K562 (cell line): ENCODE results near the gene MKLN1. TPM values are rescaled to one million over a fixed set of nuclear protein-coding genes. Genes with fewer than 3 reads are reported as not detected.
A peak's percentile ranks its signal among the peaks of the same experiment; 100 is the strongest.

Source experiments
- ATAC-seq: fragments of 200-7000 bp; cut with Tn5 transposase; 3 replicates; pipeline ENCODE4 v1.9.1; 2020; ENCODE audit warnings: moderate library complexity
- BruUV-seq: library from RNA; stranded (reverse); fragments of 400-500 nt; replicated peaks from 2 replicates; lab custom pipeline; 2021; lab: Mats Ljungman, UMichigan
- CTCF ChIA-PET: fragments of 300-600 bp; formaldehyde crosslinking; extraction: SDS; loops from one replicate; lab custom pipeline; 2021; ENCODE audit warnings: low intra/inter-chr PET ratio; lab: Yijun Ruan, JAX
- POLR2A ChIA-PET: fragments of 300-600, 350-650 bp; sonication (Branson Sonifier 250); formaldehyde crosslinking; extraction: SDS; loops from one replicate; lab custom pipeline; 2021; ENCODE audit warnings: antibody characterized with exemption, inconsistent platforms; lab: Yijun Ruan, JAX
- DNase-seq, 4 experiments: peaks; one replicate each; pipeline versions ENCODE4 v3.0.0 to v3.0.0-alpha.2; 2011 to 2018; ENCODE audit warnings: low spot score in 3 of 4, mixed read lengths in 3 of 4; ENCODE audit errors: extremely low read depth in 1 of 4
- FAIRE-seq: peaks from 2 replicates; lab custom pipeline; 2011; peaks lifted over from hg19 to GRCh38; lab: Jason Lieb, UNC
- H2AFZ ChIP-seq: 2 replicates; pipeline ENCODE4 v1.6.0; 2011; ENCODE audit warnings: low read depth, low read length, control low read depth, inconsistent platforms
- H3K27ac ChIP-seq: fragments of 200-600 bp; 3 replicates; pipeline ENCODE4 v1.8.0; 2011; ENCODE audit warnings: low read depth, mild to moderate bottlenecking, control low read depth, inconsistent platforms, low read length, moderate library complexity, mixed read lengths; ENCODE audit errors: extremely low read depth
- H3K27me3 ChIP-seq, 2 experiments: fragments of 300-600 bp in 1 of 2; 2 replicates in 1 of 2; 3 replicates in 1 of 2; pipeline versions ENCODE4 v1.6.0 to v1.8.0; 2011; ENCODE audit warnings: inconsistent platforms in 2 of 2, low read length in 2 of 2, mild to moderate bottlenecking in 1 of 2, mixed read lengths in 1 of 2, moderate library complexity in 1 of 2; ENCODE audit not compliant: control insufficient read depth in 2 of 2, insufficient read depth in 2 of 2
- H3K36me3 ChIP-seq: fragments of 300-600 bp; 3 replicates; pipeline ENCODE4 v1.8.0; 2011; ENCODE audit warnings: mild to moderate bottlenecking, low read length, inconsistent platforms; ENCODE audit not compliant: control insufficient read depth, insufficient read depth
- H3K4me1 ChIP-seq, 2 experiments: fragments of 200-600 bp in 1 of 2; replicated peaks in 1 of 2; 2 replicates in 1 of 2; 3 replicates in 1 of 2; pipeline versions ENCODE4 v1.5.1 to v1.8.0; 2011; ENCODE audit warnings: inconsistent platforms in 2 of 2, low read length in 2 of 2, mild to moderate bottlenecking in 1 of 2, mixed read lengths in 1 of 2, moderate library complexity in 1 of 2; ENCODE audit not compliant: control insufficient read depth in 2 of 2, insufficient read depth in 2 of 2
- H3K4me2 ChIP-seq: 2 replicates; pipeline ENCODE4 v1.6.1; 2011; ENCODE audit warnings: low read length, control low read depth, inconsistent platforms, mixed read lengths; ENCODE audit not compliant: insufficient read depth
- H3K4me3 ChIP-seq: fragments of 200-600 bp; sonication (generic), shearing (Covaris generic); 2 replicates; pipeline ENCODE4 v1.5.1; 2016; ENCODE audit warnings: control low read depth, inconsistent platforms
- H3K79me2 ChIP-seq: fragments of 200-600 bp; 3 replicates; pipeline ENCODE4 v1.8.0; 2011; ENCODE audit warnings: low read length, inconsistent platforms; ENCODE audit not compliant: control insufficient read depth, insufficient read depth
- H3K9ac ChIP-seq, 2 experiments: 2 replicates each; pipeline versions ENCODE4 v1.6.0 to v1.6.1; 2011; ENCODE audit warnings: low read depth in 2 of 2, low read length in 2 of 2, control low read depth in 1 of 2, inconsistent platforms in 1 of 2, mild to moderate bottlenecking in 1 of 2, mixed read lengths in 1 of 2; ENCODE audit not compliant: insufficient read depth in 1 of 2
- H3K9me1 ChIP-seq: one replicate; pipeline ENCODE4 v1.6.0; 2011; ENCODE audit warnings: inconsistent platforms, mild to moderate bottlenecking, low read length, moderate library complexity; ENCODE audit not compliant: control insufficient read depth, insufficient read depth
- H3K9me3 ChIP-seq: replicated peaks from 2 replicates; pipeline ENCODE4 v1.5.1; 2011; ENCODE audit warnings: low read depth, low read length, inconsistent platforms; ENCODE audit not compliant: control insufficient read depth, insufficient read depth
- H4K20me1 ChIP-seq: replicated peaks from 2 replicates; pipeline ENCODE4 v1.6.1; 2011; ENCODE audit warnings: low read length, inconsistent platforms, mixed read lengths; ENCODE audit not compliant: control insufficient read depth, insufficient read depth
- CC2D1A ChIP-seq: fragments of 450-650 bp; IDR thresholded peaks from 2 replicates; pipeline ENCODE4 v1.6.1; 2017; ENCODE audit warnings: mild to moderate bottlenecking
- ZNF780A ChIP-seq: fragments of 250-450 bp; sonication (Bioruptor Pico); IDR thresholded peaks from 2 replicates; pipeline ENCODE4 v1.5.0; 2021; ENCODE audit warnings: mild to moderate bottlenecking
- WGBS: fragments of 100-300 bp; shearing (Covaris generic); methylation state at CpG from one replicate; pipeline ENCODE4 v1.1.6; 2016; ENCODE audit warnings: low coverage, mixed read lengths; ENCODE audit not compliant: insufficient coverage; ENCODE audit errors: missing lambda C conversion rate; 5-methylcytosine and 5-hydroxymethylcytosine counted together
- in situ Hi-C: fragments of 300-500 bp; cut with MboI; formaldehyde crosslinking; loops from 4 replicates; pipeline ENCODE4 v1.15.0; 2018; ENCODE audit warnings: inconsistent platforms, mixed read lengths
- intact Hi-C: fragments of 100-400 bp; cut with micrococcal nuclease; formaldehyde crosslinking; loops from 2 replicates; pipeline ENCODE4 v1.14.2; 2022
- polyA plus RNA-seq, 8 experiments: library from polyadenylated mRNA; depleted of rRNA in 4 of 8; stranded (reverse) in 5 of 8; unstranded in 3 of 8; fragments of >200 nt; fragmentation: Nextera tagmentation in 2 of 8; fragmentation: Illumina TruSeq in 1 of 8; extraction: Ambion mirVana in 2 of 8; extraction: Trizol in 1 of 8; gene quantifications; 2 replicates each; pipeline versions ENCODE4 v1.2.1 to v1.2.3, GENCODE V29; 2011 to 2014; ENCODE audit warnings: inconsistent platforms in 1 of 8, missing spikeins in 1 of 8
- total RNA-seq, 7 experiments: library from RNA; depleted of rRNA in 6 of 7; stranded (reverse); fragments of >200 nt in 6 of 7; fragmentation: Illumina TruSeq in 2 of 7; extraction: Trizol in 2 of 7; gene quantifications; 2 replicates each; pipeline versions ENCODE4 v1.2.1 to v1.2.3, GENCODE V29; 2011 to 2021; ENCODE audit warnings: low replicate concordance in 1 of 7
- TF ChIP-seq, protein P1 (sequence below): fragments of 250-450 bp; sonication (Bioruptor Pico); IDR thresholded peaks from 2 replicates; pipeline ENCODE4 v1.4.0; 2020; ENCODE audit warnings: mild to moderate bottlenecking, moderate library complexity
- TF ChIP-seq, protein P2 (sequence below): fragments of 200-600 bp; sonication (generic); IDR thresholded peaks from one replicate; pipeline ENCODE4 v1.6.1; 2012; ENCODE audit warnings: mild to moderate bottlenecking, low read depth, low read length, inconsistent platforms
- TF ChIP-seq, protein P3 (sequence below): fragments of 450-650 bp; IDR thresholded peaks from 2 replicates; pipeline ENCODE4 v1.7.0; 2016; ENCODE audit warnings: borderline replicate concordance

Gene MKLN1
- total and polyA plus RNA-seq, 9 of the 15 experiments (the other 6 are each of a cell fraction or from before 2014, with no cell fraction given) = 18.6 to 80.4 (median 56.0) TPM

DNA sequence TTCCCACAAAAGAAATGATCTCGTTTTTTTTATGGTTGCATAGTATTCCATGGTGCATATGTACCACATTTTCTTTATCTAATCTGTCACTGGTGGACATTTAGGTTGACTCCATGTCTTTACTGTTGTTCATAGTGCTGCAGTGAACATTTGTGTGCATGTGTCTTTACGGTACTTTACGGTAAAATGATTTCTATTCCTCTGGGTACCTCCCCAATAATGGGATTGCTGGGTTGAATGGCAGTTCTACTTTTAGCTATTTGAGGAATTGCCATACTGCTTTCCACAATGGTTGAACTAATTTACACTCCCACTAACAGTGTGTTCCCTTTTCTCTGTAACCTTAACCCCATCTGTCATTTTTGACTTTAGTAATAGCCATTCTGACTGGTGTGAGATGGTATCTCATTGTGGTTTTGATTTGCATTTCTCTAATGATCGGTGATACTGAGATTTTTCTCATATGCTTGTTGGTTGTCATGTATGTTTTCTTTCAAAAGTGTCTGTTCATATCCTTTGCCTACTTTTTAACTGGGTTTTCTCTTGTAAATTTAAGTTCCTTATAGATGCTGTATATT lies 37.2 kb downstream of the MKLN1 start:
- H3K4me2 ChIP-seq = no peak overlapping the region
- peaks cover 100% of the 10 kb centered on the region for H3K79me2 ChIP-seq
- DNase-seq (no peak), ATAC-seq (no peak), FAIRE-seq (no peak)
- H3K4me1 ChIP-seq = peaks cover 0 to 12% of the 10 kb centered on the region in 2 experiments; a peak in 2 of 5 replicates
- WGBS = 73% methylated on average over 4 of the region's 4 CpGs
- no peak overlapping the region for H3K27ac ChIP-seq
- BruUV-seq = no TSS peak
- no peak overlapping the region for H3K4me3 ChIP-seq
- no peak overlapping the region for H2AFZ ChIP-seq
- no peaks in the 10 kb centered on the region for H3K27me3 ChIP-seq
- CTCF ChIA-PET = no interaction called here
- no peaks in the 10 kb centered on the region for H3K9me3 ChIP-seq
- POLR2A ChIA-PET = interaction anchor here (1.5 kb wide), 1 partner anchor 10 kb away, joined by 3 read pairs; no protein-coding TSS in a partner anchor
- no peaks in the 10 kb centered on the region for H3K9me1 ChIP-seq
- intact Hi-C loops (no loop called here), in situ Hi-C loops (no loop called here)
- H4K20me1 ChIP-seq = no peaks in the 10 kb centered on the region; the same call in 1 of the 2 replicates
- H3K36me3 ChIP-seq = no peaks in the 10 kb centered on the region
- no peak overlapping the region for H3K9ac ChIP-seq
- TF ChIP-seq CC2D1A (peak; percentile 48; the same call in 1 of the 2 replicates), ZNF780A (CRISPR knock-in tag) (no peak)
- TF ChIP-seq, protein P1, sequence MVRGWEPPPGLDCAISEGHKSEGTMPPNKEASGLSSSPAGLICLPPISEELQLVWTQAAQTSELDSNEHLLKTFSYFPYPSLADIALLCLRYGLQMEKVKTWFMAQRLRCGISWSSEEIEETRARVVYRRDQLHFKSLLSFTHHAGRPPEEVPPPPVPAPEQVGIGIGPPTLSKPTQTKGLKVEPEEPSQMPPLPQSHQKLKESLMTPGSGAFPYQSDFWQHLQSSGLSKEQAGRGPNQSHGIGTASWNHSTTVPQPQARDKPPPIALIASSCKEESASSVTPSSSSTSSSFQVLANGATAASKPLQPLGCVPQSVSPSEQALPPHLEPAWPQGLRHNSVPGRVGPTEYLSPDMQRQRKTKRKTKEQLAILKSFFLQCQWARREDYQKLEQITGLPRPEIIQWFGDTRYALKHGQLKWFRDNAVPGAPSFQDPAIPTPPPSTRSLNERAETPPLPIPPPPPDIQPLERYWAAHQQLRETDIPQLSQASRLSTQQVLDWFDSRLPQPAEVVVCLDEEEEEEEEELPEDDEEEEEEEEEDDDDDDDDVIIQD = no peak
- TF ChIP-seq, protein P2, sequence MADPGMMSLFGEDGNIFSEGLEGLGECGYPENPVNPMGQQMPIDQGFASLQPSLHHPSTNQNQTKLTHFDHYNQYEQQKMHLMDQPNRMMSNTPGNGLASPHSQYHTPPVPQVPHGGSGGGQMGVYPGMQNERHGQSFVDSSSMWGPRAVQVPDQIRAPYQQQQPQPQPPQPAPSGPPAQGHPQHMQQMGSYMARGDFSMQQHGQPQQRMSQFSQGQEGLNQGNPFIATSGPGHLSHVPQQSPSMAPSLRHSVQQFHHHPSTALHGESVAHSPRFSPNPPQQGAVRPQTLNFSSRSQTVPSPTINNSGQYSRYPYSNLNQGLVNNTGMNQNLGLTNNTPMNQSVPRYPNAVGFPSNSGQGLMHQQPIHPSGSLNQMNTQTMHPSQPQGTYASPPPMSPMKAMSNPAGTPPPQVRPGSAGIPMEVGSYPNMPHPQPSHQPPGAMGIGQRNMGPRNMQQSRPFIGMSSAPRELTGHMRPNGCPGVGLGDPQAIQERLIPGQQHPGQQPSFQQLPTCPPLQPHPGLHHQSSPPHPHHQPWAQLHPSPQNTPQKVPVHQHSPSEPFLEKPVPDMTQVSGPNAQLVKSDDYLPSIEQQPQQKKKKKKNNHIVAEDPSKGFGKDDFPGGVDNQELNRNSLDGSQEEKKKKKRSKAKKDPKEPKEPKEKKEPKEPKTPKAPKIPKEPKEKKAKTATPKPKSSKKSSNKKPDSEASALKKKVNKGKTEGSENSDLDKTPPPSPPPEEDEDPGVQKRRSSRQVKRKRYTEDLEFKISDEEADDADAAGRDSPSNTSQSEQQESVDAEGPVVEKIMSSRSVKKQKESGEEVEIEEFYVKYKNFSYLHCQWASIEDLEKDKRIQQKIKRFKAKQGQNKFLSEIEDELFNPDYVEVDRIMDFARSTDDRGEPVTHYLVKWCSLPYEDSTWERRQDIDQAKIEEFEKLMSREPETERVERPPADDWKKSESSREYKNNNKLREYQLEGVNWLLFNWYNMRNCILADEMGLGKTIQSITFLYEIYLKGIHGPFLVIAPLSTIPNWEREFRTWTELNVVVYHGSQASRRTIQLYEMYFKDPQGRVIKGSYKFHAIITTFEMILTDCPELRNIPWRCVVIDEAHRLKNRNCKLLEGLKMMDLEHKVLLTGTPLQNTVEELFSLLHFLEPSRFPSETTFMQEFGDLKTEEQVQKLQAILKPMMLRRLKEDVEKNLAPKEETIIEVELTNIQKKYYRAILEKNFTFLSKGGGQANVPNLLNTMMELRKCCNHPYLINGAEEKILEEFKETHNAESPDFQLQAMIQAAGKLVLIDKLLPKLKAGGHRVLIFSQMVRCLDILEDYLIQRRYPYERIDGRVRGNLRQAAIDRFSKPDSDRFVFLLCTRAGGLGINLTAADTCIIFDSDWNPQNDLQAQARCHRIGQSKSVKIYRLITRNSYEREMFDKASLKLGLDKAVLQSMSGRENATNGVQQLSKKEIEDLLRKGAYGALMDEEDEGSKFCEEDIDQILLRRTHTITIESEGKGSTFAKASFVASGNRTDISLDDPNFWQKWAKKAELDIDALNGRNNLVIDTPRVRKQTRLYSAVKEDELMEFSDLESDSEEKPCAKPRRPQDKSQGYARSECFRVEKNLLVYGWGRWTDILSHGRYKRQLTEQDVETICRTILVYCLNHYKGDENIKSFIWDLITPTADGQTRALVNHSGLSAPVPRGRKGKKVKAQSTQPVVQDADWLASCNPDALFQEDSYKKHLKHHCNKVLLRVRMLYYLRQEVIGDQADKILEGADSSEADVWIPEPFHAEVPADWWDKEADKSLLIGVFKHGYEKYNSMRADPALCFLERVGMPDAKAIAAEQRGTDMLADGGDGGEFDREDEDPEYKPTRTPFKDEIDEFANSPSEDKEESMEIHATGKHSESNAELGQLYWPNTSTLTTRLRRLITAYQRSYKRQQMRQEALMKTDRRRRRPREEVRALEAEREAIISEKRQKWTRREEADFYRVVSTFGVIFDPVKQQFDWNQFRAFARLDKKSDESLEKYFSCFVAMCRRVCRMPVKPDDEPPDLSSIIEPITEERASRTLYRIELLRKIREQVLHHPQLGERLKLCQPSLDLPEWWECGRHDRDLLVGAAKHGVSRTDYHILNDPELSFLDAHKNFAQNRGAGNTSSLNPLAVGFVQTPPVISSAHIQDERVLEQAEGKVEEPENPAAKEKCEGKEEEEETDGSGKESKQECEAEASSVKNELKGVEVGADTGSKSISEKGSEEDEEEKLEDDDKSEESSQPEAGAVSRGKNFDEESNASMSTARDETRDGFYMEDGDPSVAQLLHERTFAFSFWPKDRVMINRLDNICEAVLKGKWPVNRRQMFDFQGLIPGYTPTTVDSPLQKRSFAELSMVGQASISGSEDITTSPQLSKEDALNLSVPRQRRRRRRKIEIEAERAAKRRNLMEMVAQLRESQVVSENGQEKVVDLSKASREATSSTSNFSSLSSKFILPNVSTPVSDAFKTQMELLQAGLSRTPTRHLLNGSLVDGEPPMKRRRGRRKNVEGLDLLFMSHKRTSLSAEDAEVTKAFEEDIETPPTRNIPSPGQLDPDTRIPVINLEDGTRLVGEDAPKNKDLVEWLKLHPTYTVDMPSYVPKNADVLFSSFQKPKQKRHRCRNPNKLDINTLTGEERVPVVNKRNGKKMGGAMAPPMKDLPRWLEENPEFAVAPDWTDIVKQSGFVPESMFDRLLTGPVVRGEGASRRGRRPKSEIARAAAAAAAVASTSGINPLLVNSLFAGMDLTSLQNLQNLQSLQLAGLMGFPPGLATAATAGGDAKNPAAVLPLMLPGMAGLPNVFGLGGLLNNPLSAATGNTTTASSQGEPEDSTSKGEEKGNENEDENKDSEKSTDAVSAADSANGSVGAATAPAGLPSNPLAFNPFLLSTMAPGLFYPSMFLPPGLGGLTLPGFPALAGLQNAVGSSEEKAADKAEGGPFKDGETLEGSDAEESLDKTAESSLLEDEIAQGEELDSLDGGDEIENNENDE = peak; percentile 48
- TF ChIP-seq, protein P3, sequence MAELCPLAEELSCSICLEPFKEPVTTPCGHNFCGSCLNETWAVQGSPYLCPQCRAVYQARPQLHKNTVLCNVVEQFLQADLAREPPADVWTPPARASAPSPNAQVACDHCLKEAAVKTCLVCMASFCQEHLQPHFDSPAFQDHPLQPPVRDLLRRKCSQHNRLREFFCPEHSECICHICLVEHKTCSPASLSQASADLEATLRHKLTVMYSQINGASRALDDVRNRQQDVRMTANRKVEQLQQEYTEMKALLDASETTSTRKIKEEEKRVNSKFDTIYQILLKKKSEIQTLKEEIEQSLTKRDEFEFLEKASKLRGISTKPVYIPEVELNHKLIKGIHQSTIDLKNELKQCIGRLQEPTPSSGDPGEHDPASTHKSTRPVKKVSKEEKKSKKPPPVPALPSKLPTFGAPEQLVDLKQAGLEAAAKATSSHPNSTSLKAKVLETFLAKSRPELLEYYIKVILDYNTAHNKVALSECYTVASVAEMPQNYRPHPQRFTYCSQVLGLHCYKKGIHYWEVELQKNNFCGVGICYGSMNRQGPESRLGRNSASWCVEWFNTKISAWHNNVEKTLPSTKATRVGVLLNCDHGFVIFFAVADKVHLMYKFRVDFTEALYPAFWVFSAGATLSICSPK = 0 out of 2 replicates have a peak, but pooled peaks have one; percentile 24
